Breast epithelium (tissue), 4 donors: ENCODE measurements around the gene TENT5A. TPM values are rescaled to one million over a fixed set of nuclear protein-coding genes. Genes with fewer than 3 reads are reported as not detected.
A peak's percentile ranks its signal among the peaks of the same experiment; 100 is the strongest.

Source experiments
- DNase-seq, 2 donors: peaks; one replicate each; pipeline ENCODE4 v3.0.0-alpha.2; 2019; ENCODE audit warnings: low spot score in 2 of 2
- H3K27ac ChIP-seq, 2 donors: fragments of 200-600 bp; sonication (generic) in 1 of 2; one replicate each; pipeline ENCODE4 v1.5.1; 2016 to 2019; ENCODE audit warnings: mild to moderate bottlenecking in 1 of 2
- H3K27me3 ChIP-seq, 2 donors: fragments of 200-600 bp; sonication (generic) in 1 of 2; one replicate each; pipeline versions ENCODE4 v1.5.1 to v1.6.0; 2017 to 2019; ENCODE audit warnings: control low read depth in 1 of 2, mild to moderate bottlenecking in 1 of 2
- H3K36me3 ChIP-seq: fragments of 200-600 bp; one replicate; pipeline ENCODE4 v1.5.1; 2019
- H3K4me1 ChIP-seq, 2 donors: fragments of 200-600 bp; sonication (generic); one replicate each; pipeline ENCODE4 v1.5.1; 2016 to 2019; ENCODE audit warnings: control low read depth in 1 of 2
- H3K4me3 ChIP-seq, 3 donors: fragments of 200-600 bp; sonication (generic); 1 replicate in 2 of 3; 2 replicates in 1 of 3; pipeline ENCODE4 v1.5.1; 2016 to 2019; ENCODE audit warnings: mild to moderate bottlenecking in 3 of 3, moderate library complexity in 2 of 3
- H3K9me3 ChIP-seq, 2 donors: fragments of 200-600 bp; sonication (generic) in 1 of 2; one replicate each; pipeline ENCODE4 v1.5.1; 2016 to 2019; ENCODE audit warnings: control low read depth in 1 of 2
- CTCF ChIP-seq, 3 donors: fragments of 450-650 bp; IDR thresholded peaks; one replicate each; pipeline ENCODE4 v1.5.1; 2016 to 2017; ENCODE audit warnings: antibody characterized with exemption in 3 of 3, mild to moderate bottlenecking in 3 of 3, moderate library complexity in 3 of 3
- POLR2A ChIP-seq: fragments of 450-650 bp; IDR thresholded peaks from one replicate; pipeline ENCODE4 v1.6.1; 2016; ENCODE audit warnings: antibody characterized with exemption, mild to moderate bottlenecking, moderate library complexity
- POLR2AphosphoS5 ChIP-seq, 3 donors: sonication (generic); formaldehyde crosslinking; IDR thresholded peaks; one replicate each; pipeline ENCODE4 v1.6.1; 2017; ENCODE audit warnings: antibody characterized with exemption in 3 of 3
- intact Hi-C: fragments of 100-400 bp; cut with DNase I; formaldehyde crosslinking; loops from one replicate; pipeline ENCODE4 v1.15.1; 2023; ENCODE audit warnings: low total_unique reads
- total RNA-seq, 3 donors: library from RNA; depleted of rRNA; stranded (reverse); fragments of >200 nt; gene quantifications; one replicate each; pipeline ENCODE4 v1.1.0, GENCODE V29; 2016

The TENT5A gene
- total RNA-seq, 3 donors from 2014 or later: 24.3 to 42.4 (median 25.9) TPM

GRCh38 chr6:81750200-81750599, 2.3 kb downstream of the TENT5A start:
- Histone ChIP-seq H3K27ac (peak overlapping the region; percentile 54 to 90), H3K4me1 (no peaks in the 10 kb centered on the region), H3K9me3 (no peaks in the 10 kb centered on the region), H3K4me3 (peak overlapping the region; percentile 86 to 92 (median 92)), H3K27me3 (no peaks in the 10 kb centered on the region), H3K36me3 (no peaks in the 10 kb centered on the region)
- DNase-seq: no peak
- intact Hi-C loops: no loop called here
- TF ChIP-seq POLR2A (no peak), POLR2AphosphoS5 (IDR thresholded peaks at IDR 0.05) (no peak), CTCF (IDR thresholded peaks at IDR 0.05) (no peak)

GRCh38 chr6:81749707-81750106, 2.8 kb downstream of the TENT5A start:
- Histone ChIP-seq H3K27me3 (no peaks in the 10 kb centered on the region), H3K4me1 (no peaks in the 10 kb centered on the region), H3K36me3 (no peaks in the 10 kb centered on the region), H3K4me3 (peak overlapping the region; percentile 86 to 92 (median 92)), H3K27ac (peak overlapping the region; percentile 54 to 90), H3K9me3 (no peaks in the 10 kb centered on the region)
- intact Hi-C loops: no loop called here
- TF ChIP-seq POLR2A (no peak), POLR2AphosphoS5 (IDR thresholded peaks at IDR 0.05) (no peak), CTCF (IDR thresholded peaks at IDR 0.05) (no peak)
- DNase-seq: no peak

- Histone ChIP-seq H3K4me1 (no peaks in the 10 kb centered on the region), H3K27me3 (no peaks in the 10 kb centered on the region), H3K4me3 (peak overlapping the region; percentile 86 to 92 (median 92)), H3K36me3 (no peaks in the 10 kb centered on the region), H3K9me3 (no peaks in the 10 kb centered on the region), H3K27ac (no peak overlapping the region)
- intact Hi-C loops: no loop called here
- TF ChIP-seq CTCF (IDR thresholded peaks at IDR 0.05) (no peak), POLR2A (no peak), POLR2AphosphoS5 (IDR thresholded peaks at IDR 0.05) (no peak)
- no peak for DNase-seq
Observed at GRCh38 chr6:81748994-81749393, 3.5 kb downstream of the TENT5A start.

- intact Hi-C loops: no loop called here
- Histone ChIP-seq H3K4me3 (peak overlapping the region in 1 of 3 donors; percentile 1), H3K9me3 (no peaks in the 10 kb centered on the region), H3K27ac (no peak overlapping the region), H3K4me1 (no peaks in the 10 kb centered on the region), H3K36me3 (no peaks in the 10 kb centered on the region), H3K27me3 (no peaks in the 10 kb centered on the region)
- no peak for DNase-seq
- no peak for TF ChIP-seq POLR2AphosphoS5 (IDR thresholded peaks at IDR 0.05)
- no peak for TF ChIP-seq POLR2A
- no peak for TF ChIP-seq CTCF (IDR thresholded peaks at IDR 0.05)
Observed at GRCh38 chr6:81747327-81747726, 5.2 kb downstream of the TENT5A start.

- no peak for DNase-seq
- no peak overlapping the region for H3K4me3 ChIP-seq
- TF ChIP-seq CTCF (IDR thresholded peaks at IDR 0.05) (no peak), POLR2A (no peak), POLR2AphosphoS5 (IDR thresholded peaks at IDR 0.05) (no peak)
- no peaks in the 10 kb centered on the region for H3K27me3 ChIP-seq
- intact Hi-C loops: no loop called here
- no peak overlapping the region for H3K27ac ChIP-seq
- no peaks in the 10 kb centered on the region for H3K36me3 ChIP-seq
- H3K9me3 ChIP-seq: no peaks in the 10 kb centered on the region
- H3K4me1 ChIP-seq: no peaks in the 10 kb centered on the region
Observed at GRCh38 chr6:81744131-81744530, 8.3 kb downstream of the TENT5A start.
